22Rv1 (cell line): ENCODE data around the gene ASH1L.
"Not testable (repeated sequence)": the region's sequence is repeated elsewhere in the genome, so short reads cannot be mapped to it uniquely, and the experiment has no call there.

Source experiments
- CTCF ChIP-seq: fragments of 450-650 bp; IDR thresholded peaks from 2 replicates; pipeline ENCODE4 v1.5.1; 2017; ENCODE audit warnings: mild to moderate bottlenecking
- ZFX ChIP-seq: fragments of 450-650 bp; IDR thresholded peaks from 2 replicates; pipeline ENCODE4 v1.6.1; 2017; ENCODE audit warnings: antibody characterized with exemption, borderline replicate concordance

DNA sequence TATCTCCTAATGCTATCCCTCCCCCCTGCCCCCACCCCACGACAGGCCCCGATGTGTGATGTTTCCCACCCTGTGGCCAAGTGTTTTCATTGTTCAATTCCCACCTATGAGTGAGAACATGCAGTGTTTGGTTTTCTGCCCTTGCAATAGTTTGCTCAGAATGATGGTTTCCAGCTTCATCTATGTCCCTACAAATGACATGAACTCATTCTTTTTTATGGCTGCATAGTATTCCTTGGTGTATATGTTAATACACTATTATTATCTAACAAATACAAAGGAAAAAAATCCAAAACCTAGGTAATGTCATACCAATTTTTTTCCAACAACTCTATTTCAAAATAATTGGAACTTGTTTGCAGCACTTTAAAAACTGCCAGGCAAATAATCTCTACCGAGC is 56.6 kb downstream of the ASH1L start:
- not testable (repeated sequence) for TF ChIP-seq CTCF, ZFX
